Measurements from ENCODE around the gene ANO4. TPM values are rescaled to one million over a fixed set of nuclear protein-coding genes. Genes with fewer than 3 reads are reported as not detected.

ANO4 gene
- total RNA-seq, 1 donor from 2014 or later = 0.35 TPM

- DNase-seq (ENCODE audit: low spot score) (no peak), ATAC-seq (no peak)
Measured at GRCh38 chr12:101166866-101167265, 372.3 kb downstream of the ANO4 start.

- ATAC-seq (no peak), DNase-seq (ENCODE audit: low spot score) (no peak)
Measured at GRCh38 chr12:101168001-101168400, 373.4 kb downstream of the ANO4 start.

- DNase-seq (ENCODE audit: low spot score) (no peak), ATAC-seq (peak; percentile 29)
Measured at GRCh38 chr12:101172316-101172715, 377.7 kb downstream of the ANO4 start.

GRCh38 chr12:101173197-101173749 is 378.7 kb downstream of the ANO4 start:
- ATAC-seq (no peak), DNase-seq (ENCODE audit: low spot score) (no peak)

- DNase-seq (ENCODE audit: low spot score) (no peak), ATAC-seq (no peak)
Measured at GRCh38 chr12:101174541-101174940, 380.0 kb downstream of the ANO4 start.

Other genes with a start within 250 kb of the ANO4 start
- gene GAS2L3, start 221.1 kb upstream of the ANO4 start, total RNA-seq = 1.3 TPM

Data from left lobe of liver (tissue), 2 donors.